BLaER1 (cell line): ENCODE measurements around the gene ZNF784.
"Not testable (repeated sequence)": the region's sequence is repeated elsewhere in the genome, so short reads cannot be mapped to it uniquely, and the experiment has no call there.

Experiments
- H3K27ac ChIP-seq: shearing (Covaris generic); formaldehyde crosslinking; 2 replicates; pipeline ENCODE4 v1.8.1; 2022
- H3K27me3 ChIP-seq: shearing (Covaris generic); formaldehyde crosslinking; 2 replicates; pipeline ENCODE4 v1.8.1; 2022
- H3K36me3 ChIP-seq: shearing (Covaris generic); formaldehyde crosslinking; 2 replicates; pipeline ENCODE4 v1.8.1; 2022
- H3K4me1 ChIP-seq: shearing (Covaris generic); formaldehyde crosslinking; 2 replicates; pipeline ENCODE4 v1.8.1; 2022
- H3K4me2 ChIP-seq: shearing (Covaris generic); formaldehyde crosslinking; 2 replicates; pipeline ENCODE4 v1.8.1; 2022
- H3K4me3 ChIP-seq: shearing (Covaris generic); formaldehyde crosslinking; 2 replicates; pipeline ENCODE4 v1.8.1; 2022
- H3K9ac ChIP-seq: shearing (Covaris generic); formaldehyde crosslinking; 2 replicates; pipeline ENCODE4 v1.8.1; 2022
- H3K9me3 ChIP-seq: shearing (Covaris generic); formaldehyde crosslinking; 2 replicates; pipeline ENCODE4 v1.8.1; 2022
- H4K20me1 ChIP-seq: shearing (Covaris generic); formaldehyde crosslinking; 2 replicates; pipeline ENCODE4 v1.8.1; 2022
- Cebpa-rat ChIP-seq: shearing (Covaris generic); IDR thresholded peaks from 2 replicates; pipeline ENCODE4 v1.8.1; 2022

Gene ZNF784

GRCh38 chr19:55590617-55591016 is 33.7 kb downstream of the ZNF784 start:
- H3K4me3 ChIP-seq: no peak overlapping the region
- H4K20me1 ChIP-seq: no peaks in the 10 kb centered on the region
- H3K27ac ChIP-seq: no peak overlapping the region
- no peak for TF ChIP-seq Cebpa-rat
- no peaks in the 10 kb centered on the region for H3K27me3 ChIP-seq
- no peak overlapping the region for H3K9ac ChIP-seq
- H3K4me1 ChIP-seq: peaks cover 26% of the 10 kb centered on the region
- H3K4me2 ChIP-seq: no peak overlapping the region
- peaks cover 7% of the 10 kb centered on the region; the same call in 1 of the 2 replicates for H3K9me3 ChIP-seq
- peaks cover 44% of the 10 kb centered on the region for H3K36me3 ChIP-seq

DNA sequence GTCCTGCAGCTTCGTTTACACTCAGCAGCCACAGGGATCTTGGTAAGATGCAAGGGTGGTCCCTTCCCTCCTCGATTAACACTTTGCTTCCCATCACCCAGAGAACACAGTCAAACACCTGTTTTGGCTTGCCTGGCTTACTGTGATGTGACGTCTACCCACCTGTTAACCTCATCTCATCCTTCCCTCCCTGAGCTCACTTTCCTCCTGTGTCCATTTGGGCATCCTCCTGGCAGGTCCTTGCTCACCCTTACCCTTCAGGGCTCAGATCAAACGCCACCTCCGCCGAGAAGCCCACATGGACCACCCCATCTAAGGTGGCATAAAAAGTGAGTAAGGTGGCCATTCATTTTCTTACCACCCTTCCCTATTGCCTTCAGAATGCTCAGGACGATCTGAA is 34.3 kb downstream of the ZNF784 start:
- Histone ChIP-seq H3K4me2 (no peak overlapping the region), H3K4me3 (no peak overlapping the region), H3K36me3 (peaks cover 39% of the 10 kb centered on the region), H3K27me3 (no peaks in the 10 kb centered on the region), H3K9me3 (peaks cover 2% of the 10 kb centered on the region; the same call in 1 of the 2 replicates), H4K20me1 (no peaks in the 10 kb centered on the region), H3K4me1 (peaks cover 30% of the 10 kb centered on the region), H3K27ac (no peak overlapping the region), H3K9ac (no peak overlapping the region)
- TF ChIP-seq Cebpa-rat: no peak

DNA sequence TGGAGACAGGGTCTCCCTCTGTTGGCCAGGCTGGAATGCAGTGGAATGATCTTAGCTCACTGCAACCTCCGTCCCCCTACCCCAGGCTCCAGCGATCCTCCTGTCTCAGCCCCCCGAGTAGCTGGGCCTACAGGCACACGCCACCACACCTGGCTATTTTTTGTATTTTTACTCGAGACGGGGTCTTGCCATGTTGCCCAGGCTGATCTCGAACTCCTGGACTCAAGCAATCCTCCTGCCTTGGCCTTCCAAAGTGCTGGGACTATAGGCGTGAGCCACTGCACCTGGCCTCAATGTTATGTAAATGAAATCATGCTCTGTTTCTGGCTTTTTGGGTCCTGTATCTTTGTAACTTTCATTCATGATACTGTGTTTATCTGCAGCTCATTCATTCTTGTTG is 35.6 kb downstream of the ZNF784 start:
- no peak for TF ChIP-seq Cebpa-rat
- Histone ChIP-seq H3K27ac (no peak overlapping the region), H4K20me1 (no peaks in the 10 kb centered on the region), H3K4me2 (no peak overlapping the region), H3K9ac (no peak overlapping the region), H3K36me3 (peaks cover 28% of the 10 kb centered on the region), H3K9me3 (no peaks in the 10 kb centered on the region), H3K4me1 (peaks cover 38% of the 10 kb centered on the region), H3K4me3 (no peak overlapping the region), H3K27me3 (no peaks in the 10 kb centered on the region)

DNA sequence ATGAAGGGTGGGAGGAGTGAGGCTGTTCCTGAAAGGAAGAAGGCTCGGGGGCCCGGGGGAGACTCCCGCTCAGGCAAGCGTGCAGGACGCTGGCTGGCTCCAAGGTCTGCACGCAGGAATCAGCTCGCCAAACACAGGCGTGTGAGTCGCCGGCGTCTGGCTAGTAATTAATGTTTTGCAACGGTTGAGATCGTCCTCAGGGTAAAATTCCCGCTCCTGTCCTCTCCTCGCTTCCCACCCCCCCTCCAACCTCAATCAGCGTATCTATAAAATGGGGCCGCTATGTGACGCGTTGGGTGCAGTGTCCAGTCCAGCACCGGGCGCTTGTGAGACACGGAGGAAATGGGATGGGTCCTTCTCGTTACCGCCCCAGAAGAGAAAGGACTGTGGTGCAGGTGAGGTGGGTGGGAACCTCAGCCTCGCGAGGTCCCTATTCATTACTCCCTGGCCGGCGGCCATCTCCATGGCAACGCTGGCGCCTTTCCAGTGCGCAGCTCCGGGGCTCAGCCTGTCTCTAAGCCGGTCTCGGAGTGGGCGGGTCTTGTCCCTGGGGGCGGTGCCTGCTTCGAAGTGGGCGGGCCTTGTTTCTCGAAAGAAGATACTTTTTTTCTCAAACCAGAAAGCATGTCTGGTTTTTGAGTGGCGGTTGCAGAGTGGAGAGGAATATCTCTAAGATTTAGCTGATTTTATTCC is 37.2 kb downstream of the ZNF784 start:
- Histone ChIP-seq H3K4me1 (peaks cover 38% of the 10 kb centered on the region), H3K27me3 (no peaks in the 10 kb centered on the region), H3K36me3 (peaks cover 11% of the 10 kb centered on the region), H3K9ac (peak overlapping the region; percentile 66), H3K27ac (peak overlapping the region; percentile 97), H3K4me2 (peak overlapping the region; percentile 93), H3K9me3 (no peaks in the 10 kb centered on the region), H3K4me3 (peak overlapping the region; percentile 62), H4K20me1 (no peaks in the 10 kb centered on the region)
- no peak for TF ChIP-seq Cebpa-rat

GRCh38 chr19:55585658-55586339 is 38.6 kb downstream of the ZNF784 start:
- peak overlapping the region; percentile 93 for H3K4me2 ChIP-seq
- H3K27ac ChIP-seq: peak overlapping the region; percentile 97
- no peaks in the 10 kb centered on the region for H3K36me3 ChIP-seq
- no peaks in the 10 kb centered on the region for H4K20me1 ChIP-seq
- no peak for TF ChIP-seq Cebpa-rat
- H3K9me3 ChIP-seq: no peaks in the 10 kb centered on the region
- H3K4me3 ChIP-seq: peak overlapping the region; percentile 62
- no peaks in the 10 kb centered on the region for H3K27me3 ChIP-seq
- peaks cover 50% of the 10 kb centered on the region for H3K4me1 ChIP-seq
- peak overlapping the region; percentile 80 for H3K9ac ChIP-seq

- Histone ChIP-seq H3K9ac (peak overlapping the region; percentile 80; the same call in 1 of the 2 replicates), H3K27ac (peak overlapping the region; percentile 97; the same call in 1 of the 2 replicates), H3K4me1 (peaks cover 50% of the 10 kb centered on the region), H3K4me3 (no peak overlapping the region), H3K27me3 (no peaks in the 10 kb centered on the region), H3K4me2 (peak overlapping the region; percentile 93), H4K20me1 (peaks cover 2% of the 10 kb centered on the region; the same call in 1 of the 2 replicates), H3K9me3 (no peaks in the 10 kb centered on the region), H3K36me3 (no peaks in the 10 kb centered on the region)
- TF ChIP-seq Cebpa-rat: no peak
Measured at GRCh38 chr19:55584871-55585270, 39.5 kb downstream of the ZNF784 start.

DNA sequence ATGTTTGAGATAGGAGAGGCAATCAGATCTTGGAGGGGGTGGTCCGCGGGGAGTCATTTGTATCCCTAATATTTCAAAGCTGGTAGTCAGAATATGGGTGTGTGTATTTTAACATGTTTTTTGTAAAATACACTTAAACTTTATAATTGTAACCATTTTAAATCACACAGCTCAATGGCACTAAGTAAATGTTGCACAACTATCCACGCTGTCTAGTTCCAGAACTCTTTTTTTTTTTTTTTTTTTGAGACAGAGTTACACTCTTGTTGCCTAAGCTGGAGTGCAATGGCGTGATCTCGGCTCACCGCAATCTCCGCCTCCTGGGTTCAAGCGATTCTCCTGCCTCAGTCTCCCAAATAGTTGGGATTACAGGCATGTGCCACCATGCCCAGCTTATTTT is 40.5 kb downstream of the ZNF784 start:
- peaks cover 11% of the 10 kb centered on the region for H4K20me1 ChIP-seq
- H3K36me3 ChIP-seq, H3K27me3 ChIP-seq, H3K4me3 ChIP-seq, H3K9ac ChIP-seq, H3K9me3 ChIP-seq, H3K4me2 ChIP-seq, H3K27ac ChIP-seq: not testable (repeated sequence)
- H3K4me1 ChIP-seq: peaks cover 59% of the 10 kb centered on the region

DNA sequence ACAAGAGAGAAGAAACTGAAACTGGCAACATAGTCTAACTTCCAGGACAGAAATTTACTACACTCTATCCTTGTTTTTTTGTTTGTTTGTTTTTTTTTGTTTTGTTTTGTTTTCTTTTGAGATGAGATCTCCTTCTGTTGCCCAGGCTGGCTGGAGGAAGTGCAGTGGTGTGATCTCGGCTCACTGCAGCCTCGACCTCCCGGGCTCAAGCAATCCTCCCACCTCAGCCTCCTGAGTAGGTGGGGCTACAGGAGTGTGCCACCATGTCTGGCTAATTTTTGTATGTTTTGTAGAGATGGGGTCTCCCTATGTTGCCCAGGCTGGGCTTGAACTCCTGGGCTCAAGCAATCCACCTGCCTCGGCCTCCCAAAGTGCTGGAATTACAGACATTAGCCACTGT is 42.1 kb downstream of the ZNF784 start:
- H3K4me2 ChIP-seq, H3K4me3 ChIP-seq: not testable (repeated sequence)

DNA sequence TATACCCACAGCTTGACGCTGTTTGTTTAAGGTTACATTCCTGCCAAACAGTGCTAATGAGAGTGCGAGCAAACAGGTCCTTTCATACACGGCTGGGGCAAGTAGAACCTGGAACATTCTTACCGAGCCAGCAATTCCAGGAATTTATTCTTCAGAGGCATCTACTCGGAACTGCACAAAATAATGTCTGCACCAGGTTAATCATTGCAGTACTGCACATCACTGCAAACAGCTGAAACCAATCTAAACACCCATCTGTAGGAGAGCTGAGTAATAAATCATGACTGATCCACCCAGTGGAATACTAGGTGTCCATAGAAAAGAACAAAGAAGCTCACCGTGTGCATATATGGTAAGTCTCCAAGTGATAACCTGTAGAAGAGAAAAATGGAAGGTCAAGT is 42.5 kb downstream of the ZNF784 start:
- peak overlapping the region; percentile 94 for H3K4me2 ChIP-seq
- no peaks in the 10 kb centered on the region for H3K9me3 ChIP-seq
- H3K36me3 ChIP-seq: peaks cover 27% of the 10 kb centered on the region
- no peak overlapping the region for H3K9ac ChIP-seq
- peaks cover 46% of the 10 kb centered on the region for H3K4me1 ChIP-seq
- H3K27me3 ChIP-seq: no peaks in the 10 kb centered on the region
- no peak overlapping the region for H3K27ac ChIP-seq
- H3K4me3 ChIP-seq: peak overlapping the region; percentile 80; the same call in 1 of the 2 replicates
- H4K20me1 ChIP-seq: peaks cover 15% of the 10 kb centered on the region
- no peak for TF ChIP-seq Cebpa-rat

More for the DNA sequence above, 42.1 kb downstream of the ZNF784 start:
- not testable (repeated sequence) for H3K27me3 ChIP-seq, H3K9me3 ChIP-seq, H3K27ac ChIP-seq, H3K9ac ChIP-seq
- H3K36me3 ChIP-seq: peaks cover 22% of the 10 kb centered on the region
- peaks cover 50% of the 10 kb centered on the region for H3K4me1 ChIP-seq
- H4K20me1 ChIP-seq: peaks cover 15% of the 10 kb centered on the region

- peak overlapping the region; percentile 85 for H3K9ac ChIP-seq
- H3K4me1 ChIP-seq: peaks cover 41% of the 10 kb centered on the region
- peaks cover 32% of the 10 kb centered on the region for H3K36me3 ChIP-seq
- H3K9me3 ChIP-seq: no peaks in the 10 kb centered on the region
- H3K4me2 ChIP-seq: peak overlapping the region; percentile 94
- H3K4me3 ChIP-seq: peak overlapping the region; percentile 80
- no peaks in the 10 kb centered on the region for H3K27me3 ChIP-seq
- TF ChIP-seq Cebpa-rat: no peak
- peak overlapping the region; percentile 85 for H3K27ac ChIP-seq
- H4K20me1 ChIP-seq: peaks cover 15% of the 10 kb centered on the region
Measured at GRCh38 chr19:55581145-55581822, 43.1 kb downstream of the ZNF784 start.
